ENCODE measurements around the gene PTCD1. TPM values are rescaled to one million over a fixed set of nuclear protein-coding genes. Genes with fewer than 3 reads are reported as not detected.

PTCD1 gene
- total RNA-seq, 4 donors from 2014 or later, result 7.7 to 14.8 (median 10.7) TPM

- H3K9me3 ChIP-seq, result no peaks in the 10 kb centered on the region
- peaks cover 83% of the 10 kb centered on the region for H3K36me3 ChIP-seq
- TF ChIP-seq EP300 (IDR thresholded peaks at IDR 0.05) (no peak), POLR2AphosphoS5 (IDR thresholded peaks at IDR 0.05) (no peak), POLR2A (IDR thresholded peaks at IDR 0.05) (no peak), CTCF (IDR thresholded peaks at IDR 0.05) (no peak)
- no peak overlapping the region for H3K4me3 ChIP-seq
- peaks cover 24% of the 10 kb centered on the region for H3K4me1 ChIP-seq
- 75% methylated on average over 4 of the region's 13 CpGs for WGBS
- no peak for DNase-seq (ENCODE audit: low spot score in 2 of 2)
- no peak overlapping the region for H3K27ac ChIP-seq
- H3K27me3 ChIP-seq, result no peaks in the 10 kb centered on the region
Observed at GRCh38 chr7:99456288-99456687, 17.7 kb upstream of the PTCD1 start.

GRCh38 chr7:99455874-99456273 is 17.3 kb upstream of the PTCD1 start:
- Histone ChIP-seq H3K9me3 (no peaks in the 10 kb centered on the region), H3K36me3 (peaks cover 87% of the 10 kb centered on the region)
- WGBS, result 92% methylated on average over 4 of the region's 9 CpGs

GRCh38 chr7:99453105-99453504 is 14.5 kb upstream of the PTCD1 start:
- TF ChIP-seq POLR2A (IDR thresholded peaks at IDR 0.05) (no peak), POLR2AphosphoS5 (IDR thresholded peaks at IDR 0.05) (no peak), CTCF (IDR thresholded peaks at IDR 0.05) (no peak), EP300 (IDR thresholded peaks at IDR 0.05) (no peak)
- Histone ChIP-seq H3K27ac (no peak overlapping the region), H3K4me1 (peaks cover 9% of the 10 kb centered on the region), H3K9me3 (no peaks in the 10 kb centered on the region), H3K27me3 (no peaks in the 10 kb centered on the region), H3K4me3 (no peak overlapping the region), H3K36me3 (peaks cover 100% of the 10 kb centered on the region)
- DNase-seq (ENCODE audit: low spot score in 2 of 2), result no peak
- WGBS, result 55% methylated on average over 2 of the region's 11 CpGs

More at GRCh38 chr7:99455874-99456273, 17.3 kb upstream of the PTCD1 start:
- TF ChIP-seq POLR2AphosphoS5 (IDR thresholded peaks at IDR 0.05) (no peak), EP300 (IDR thresholded peaks at IDR 0.05) (no peak), CTCF (IDR thresholded peaks at IDR 0.05) (no peak), POLR2A (IDR thresholded peaks at IDR 0.05) (no peak)
- Histone ChIP-seq H3K27ac (no peak overlapping the region), H3K4me3 (no peak overlapping the region), H3K27me3 (no peaks in the 10 kb centered on the region), H3K4me1 (peaks cover 21% of the 10 kb centered on the region)
- no peak for DNase-seq (ENCODE audit: low spot score in 2 of 2)

GRCh38 chr7:99452541-99452940 is 13.9 kb upstream of the PTCD1 start:
- DNase-seq (ENCODE audit: low spot score in 2 of 2), result no peak
- 80% methylated on average over 8 of the region's 13 CpGs for WGBS
- Histone ChIP-seq H3K4me1 (peaks cover 9% of the 10 kb centered on the region), H3K27me3 (no peaks in the 10 kb centered on the region), H3K27ac (no peak overlapping the region), H3K4me3 (no peak overlapping the region), H3K9me3 (no peaks in the 10 kb centered on the region), H3K36me3 (peaks cover 100% of the 10 kb centered on the region)
- TF ChIP-seq CTCF (IDR thresholded peaks at IDR 0.05) (no peak), POLR2A (IDR thresholded peaks at IDR 0.05) (no peak), EP300 (IDR thresholded peaks at IDR 0.05) (no peak), POLR2AphosphoS5 (IDR thresholded peaks at IDR 0.05) (no peak)

GRCh38 chr7:99451936-99452335 is 13.3 kb upstream of the PTCD1 start:
- Histone ChIP-seq H3K4me1 (peaks cover 9% of the 10 kb centered on the region), H3K27ac (no peak overlapping the region), H3K4me3 (no peak overlapping the region), H3K36me3 (peaks cover 100% of the 10 kb centered on the region), H3K9me3 (no peaks in the 10 kb centered on the region), H3K27me3 (no peaks in the 10 kb centered on the region)
- WGBS, result no CpG with 5 or more reads among the region's 8 CpGs
- DNase-seq (ENCODE audit: low spot score in 2 of 2), result no peak
- TF ChIP-seq POLR2AphosphoS5 (IDR thresholded peaks at IDR 0.05) (no peak), EP300 (IDR thresholded peaks at IDR 0.05) (no peak), CTCF (IDR thresholded peaks at IDR 0.05) (no peak), POLR2A (IDR thresholded peaks at IDR 0.05) (no peak)
